GM23338 (cell line): ENCODE data around the gene BEST2. TPM values are rescaled to one million over a fixed set of nuclear protein-coding genes. Genes with fewer than 3 reads are reported as not detected.

Source experiments
- ATAC-seq: fragments of 200-7000 bp; cut with Tn5 transposase; 3 replicates; pipeline ENCODE4 v1.9.1; 2020
- DNase-seq: peaks from one replicate; pipeline ENCODE4 v3.0.0-alpha.2; 2015; ENCODE audit warnings: low spot score
- H2AFZ ChIP-seq: fragments of 200-600 bp; sonication (generic); 2 replicates; pipeline ENCODE4 v1.8.0; 2016; ENCODE audit warnings: antibody characterized with exemption, mild to moderate bottlenecking, moderate library complexity
- H3F3A ChIP-seq: fragments of 200-600 bp; sonication (generic); replicated peaks from 2 replicates; pipeline ENCODE4 v1.8.0; 2017; ENCODE audit warnings: antibody characterized with exemption, mixed run types, low read depth
- H3K27ac ChIP-seq: fragments of 200-600 bp; sonication (generic); 2 replicates; pipeline ENCODE4 v1.6.1; 2016; ENCODE audit warnings: low read depth
- H3K27me3 ChIP-seq: fragments of 200-600 bp; sonication (generic); 2 replicates; pipeline ENCODE4 v1.8.0; 2016; ENCODE audit warnings: mild to moderate bottlenecking, mixed run types, moderate library complexity; ENCODE audit not compliant: insufficient read depth
- H3K36me3 ChIP-seq: fragments of 200-600 bp; sonication (generic); 2 replicates; pipeline ENCODE4 v1.8.0; 2016; ENCODE audit warnings: mild to moderate bottlenecking; ENCODE audit not compliant: insufficient read depth
- H3K4me1 ChIP-seq: fragments of 200-600 bp; sonication (generic); 2 replicates; pipeline ENCODE4 v1.8.0; 2016; ENCODE audit warnings: mild to moderate bottlenecking, moderate library complexity; ENCODE audit not compliant: insufficient read depth
- H3K4me2 ChIP-seq: fragments of 200-600 bp; sonication (generic); 2 replicates; pipeline ENCODE4 v1.7.1; 2017; ENCODE audit warnings: mixed run types
- H3K4me3 ChIP-seq: fragments of 200-600 bp; sonication (generic); 2 replicates; pipeline ENCODE4 v1.6.1; 2016; ENCODE audit warnings: mixed run types
- H3K79me2 ChIP-seq: fragments of 200-600 bp; sonication (generic); replicated peaks from 2 replicates; pipeline ENCODE4 v1.8.0; 2017; ENCODE audit warnings: mild to moderate bottlenecking; ENCODE audit not compliant: insufficient read depth
- H3K9me2 ChIP-seq: fragments of 200-600 bp; sonication (generic); 2 replicates; pipeline ENCODE4 v1.8.0; 2017; ENCODE audit not compliant: insufficient read depth
- H4K20me1 ChIP-seq: fragments of 200-600 bp; sonication (generic); replicated peaks from 2 replicates; pipeline ENCODE4 v1.8.0; 2017; ENCODE audit warnings: mild to moderate bottlenecking; ENCODE audit not compliant: insufficient read depth
- H3K27ac Mint-ChIP-seq: 2 replicates; pipeline ENCODE4 v1.8.0; 2020; ENCODE audit warnings: inconsistent platforms, mild to moderate bottlenecking, moderate library complexity, mixed read lengths
- H3K27me3 Mint-ChIP-seq: 3 replicates; pipeline ENCODE4 v1.8.0; 2022; ENCODE audit warnings: low read depth, mild to moderate bottlenecking, moderate library complexity, mixed read lengths, inconsistent platforms; ENCODE audit not compliant: insufficient read depth, poor library complexity
- H3K36me3 Mint-ChIP-seq: 3 replicates; pipeline ENCODE4 v1.8.0; 2021; ENCODE audit warnings: low read depth, mild to moderate bottlenecking, inconsistent platforms, moderate library complexity, mixed read lengths
- H3K4me1 Mint-ChIP-seq: 3 replicates; pipeline ENCODE4 v1.8.0; 2020; ENCODE audit warnings: mild to moderate bottlenecking, inconsistent platforms, mixed read lengths
- H3K4me3 Mint-ChIP-seq: 3 replicates; pipeline ENCODE4 v1.8.0; 2021; ENCODE audit warnings: moderate library complexity, mild to moderate bottlenecking, inconsistent platforms, mixed read lengths
- H3K9me3 Mint-ChIP-seq: 3 replicates; pipeline ENCODE4 v1.8.0; 2020; ENCODE audit warnings: moderate library complexity, mild to moderate bottlenecking, inconsistent platforms, mixed read lengths
- CREB1 ChIP-seq: fragments of 250-450 bp; sonication (Bioruptor Pico); IDR thresholded peaks from 2 replicates; pipeline ENCODE4 v1.5.0; 2020; ENCODE audit warnings: low read depth, mild to moderate bottlenecking, moderate library complexity
- CTCF ChIP-seq, 2 experiments: fragments of 200-600 bp in 1 of 2; sonication (generic) in 1 of 2; conservative IDR thresholded peaks; 2 replicates each; pipeline versions ENCODE4 v1.5.1 to v1.6.1; 2016 to 2017; ENCODE audit warnings: antibody characterized with exemption in 2 of 2, low read depth in 2 of 2, mild to moderate bottlenecking in 2 of 2, moderate library complexity in 1 of 2
- ETS1 ChIP-seq: IDR thresholded peaks from 2 replicates; pipeline ENCODE4 v1.6.1; 2016; ENCODE audit warnings: antibody characterized with exemption
- EZH2 ChIP-seq: fragments of 200-600 bp; sonication (generic); IDR thresholded peaks from one replicate; pipeline ENCODE4 v1.8.0; 2017; ENCODE audit warnings: antibody characterized with exemption, mild to moderate bottlenecking, low read depth; ENCODE audit not compliant: unreplicated experiment
- JUNB ChIP-seq: IDR thresholded peaks from one replicate; pipeline ENCODE4 v1.6.1; 2016; ENCODE audit warnings: antibody characterized with exemption; ENCODE audit not compliant: unreplicated experiment
- NANOG ChIP-seq: IDR thresholded peaks from 2 replicates; pipeline ENCODE4 v1.6.1; 2016; ENCODE audit warnings: antibody characterized with exemption, borderline replicate concordance
- POLR2AphosphoS5 ChIP-seq: IDR thresholded peaks from 2 replicates; pipeline ENCODE4 v1.6.1; 2016; ENCODE audit warnings: antibody characterized with exemption, low read depth
- REST ChIP-seq: IDR thresholded peaks from one replicate; pipeline ENCODE4 v1.6.1; 2018; ENCODE audit warnings: antibody characterized with exemption; ENCODE audit not compliant: unreplicated experiment
- ZNF114 ChIP-seq: fragments of 250-450 bp; sonication (Bioruptor Pico); IDR thresholded peaks from 2 replicates; pipeline ENCODE4 v1.5.0; 2020; ENCODE audit warnings: mild to moderate bottlenecking, moderate library complexity
- polyA plus RNA-seq: library from polyadenylated mRNA; unstranded; fragments of >200 nt; fragmentation: Nextera tagmentation; extraction: Ambion mirVana; gene quantifications from 2 replicates; pipeline ENCODE4 v1.2.1, GENCODE V29; 2016
- total RNA-seq: library from RNA; depleted of rRNA; stranded (reverse); fragments of >200 nt; shearing (Covaris generic); gene quantifications from 2 replicates; pipeline ENCODE4 v1.2.3, GENCODE V29; 2014

The BEST2 gene
- total and polyA plus RNA-seq, 2 experiments from 2014 or later, result 1.2 to 10.4 TPM

GRCh38 chr19:12804051-12804450 is 52.5 kb downstream of the BEST2 start:
- TF ChIP-seq NANOG, result no peak
- TF ChIP-seq ETS1, result no peak
- no peak for TF ChIP-seq EZH2
- TF ChIP-seq CTCF (conservative IDR thresholded peaks at IDR 0.05; ENCODE audit: low read depth in 2 of 2), result no peak
- no peak for ATAC-seq

GRCh38 chr19:12806242-12807081 is 54.9 kb downstream of the BEST2 start, which contains the start of gene RNASEH2A:
RNASEH2A (plus strand) TSS chr19:12806584; CDS start chr19:12806674, 90 bp downstream.
- DNase-seq (peak; percentile 95), ATAC-seq (peak; percentile 86)
- Histone ChIP-seq H3F3A (peaks cover 18% of the 10 kb centered on the region), H3K79me2 (peaks cover 10% of the 10 kb centered on the region; the same call in 1 of the 2 replicates), H3K4me1 (peaks cover 3% of the 10 kb centered on the region; the same call in 1 of the 2 replicates), H3K27me3 (peaks cover 10% of the 10 kb centered on the region), H3K4me3 (peak within 1 kb of the TSS; percentile 97), H3K9me2 (no peaks in the 10 kb centered on the region), H4K20me1 (no peaks in the 10 kb centered on the region), H3K27ac (0 out of 2 replicates have a peak within 1 kb of the TSS, but pooled peaks have one; percentile 50), H3K36me3 (peaks cover 8% of the 10 kb centered on the region), H2AFZ (peak within 1 kb of the TSS; percentile 100), H3K4me2 (peak within 1 kb of the TSS; percentile 95)
- Mint-ChIP-seq H3K27ac (peak within 1 kb of the TSS; percentile 95), H3K4me1 (peaks cover 14% of the 10 kb centered on the region), H3K4me3 (peak within 1 kb of the TSS; percentile 95), H3K36me3 (peaks cover 29% of the 10 kb centered on the region), H3K9me3 (no peaks in the 10 kb centered on the region), H3K27me3 (peaks cover 10% of the 10 kb centered on the region)
- no peak for TF ChIP-seq REST
- TF ChIP-seq POLR2AphosphoS5, result peak; percentile 96
- no peak for TF ChIP-seq EZH2
- TF ChIP-seq ZNF114 (CRISPR knock-in tag), result no peak
- TF ChIP-seq CTCF (conservative IDR thresholded peaks at IDR 0.05; ENCODE audit: low read depth in 2 of 2), result no peak
- no peak for TF ChIP-seq JUNB
- TF ChIP-seq ETS1, result peak; percentile 92
- no peak for TF ChIP-seq NANOG
- peak; percentile 92 for TF ChIP-seq CREB1 (CRISPR knock-in tag)

More at GRCh38 chr19:12804051-12804450, 52.5 kb downstream of the BEST2 start:
- Mint-ChIP-seq H3K27ac (no peak overlapping the region), H3K36me3 (peaks cover 38% of the 10 kb centered on the region), H3K4me1 (peaks cover 20% of the 10 kb centered on the region), H3K27me3 (peaks cover 10% of the 10 kb centered on the region), H3K9me3 (no peaks in the 10 kb centered on the region), H3K4me3 (no peak overlapping the region)
- peaks cover 11% of the 10 kb centered on the region; the same call in 1 of the 2 replicates for H3K4me1 ChIP-seq
- no peaks in the 10 kb centered on the region for H3K9me2 ChIP-seq
- no peak overlapping the region for H3K4me3 ChIP-seq
- no peak for DNase-seq
- peaks cover 11% of the 10 kb centered on the region; the same call in 1 of the 2 replicates for H3K36me3 ChIP-seq
- peaks cover 27% of the 10 kb centered on the region for H3F3A ChIP-seq
- H3K4me2 ChIP-seq, result no peak overlapping the region
- H2AFZ ChIP-seq, result peak overlapping the region; percentile 47; the same call in 1 of the 2 replicates
- H3K27ac ChIP-seq, result no peak overlapping the region
- H3K27me3 ChIP-seq, result peaks cover 10% of the 10 kb centered on the region
- H3K79me2 ChIP-seq, result peaks cover 23% of the 10 kb centered on the region
- H4K20me1 ChIP-seq, result no peaks in the 10 kb centered on the region
